Activated naive CD4-positive, alpha-beta T cell treated with anti-CD3 and anti-CD28 coated beads, Interleukin-2, amount 50 U/mL, for 24 hours (primary cell): ENCODE data around the gene RBMS2.
A peak's percentile ranks its signal among the peaks of the same experiment; 100 is the strongest.
"Not testable (repeated sequence)": the region's sequence is repeated elsewhere in the genome, so short reads cannot be mapped to it uniquely, and the experiment has no call there.

Experiments
- H3K27ac Mint-ChIP-seq: one replicate; pipeline ENCODE4 v1.8.0; 2021; ENCODE audit warnings: mild to moderate bottlenecking, mixed read lengths
- H3K27me3 Mint-ChIP-seq: one replicate; pipeline ENCODE4 v1.8.0; 2021; ENCODE audit warnings: mixed read lengths
- H3K36me3 Mint-ChIP-seq: one replicate; pipeline ENCODE4 v1.8.0; 2021; ENCODE audit warnings: mixed read lengths
- H3K4me1 Mint-ChIP-seq: one replicate; pipeline ENCODE4 v1.8.0; 2021; ENCODE audit warnings: mixed read lengths
- H3K4me3 Mint-ChIP-seq: one replicate; pipeline ENCODE4 v1.8.0; 2021; ENCODE audit warnings: mild to moderate bottlenecking, mixed read lengths
- H3K9me3 Mint-ChIP-seq: one replicate; pipeline ENCODE4 v1.8.0; 2021; ENCODE audit warnings: mixed read lengths

RBMS2 gene

DNA sequence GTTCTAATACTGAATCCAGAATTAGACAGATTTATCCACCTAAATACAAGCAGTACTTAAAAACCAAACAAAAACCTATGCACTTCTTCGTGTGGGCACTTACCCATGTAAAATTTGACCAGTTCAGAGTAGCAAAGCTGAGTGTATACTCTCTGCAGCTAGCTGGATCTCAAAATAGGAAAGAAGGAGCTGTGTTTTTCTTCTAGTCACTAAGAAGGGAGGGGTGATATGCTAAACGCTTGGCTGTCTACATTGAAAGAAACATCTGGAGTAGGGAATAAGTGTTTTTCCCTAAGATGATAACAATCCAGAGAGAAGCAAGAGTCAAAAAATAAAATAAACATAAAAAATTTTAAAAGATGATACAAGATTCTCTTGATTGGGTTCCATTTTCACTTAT, 20.0 kb downstream of the RBMS2 start:
- Mint-ChIP-seq H3K27me3 (no peaks in the 10 kb centered on the region), H3K27ac (no peak overlapping the region), H3K9me3 (no peaks in the 10 kb centered on the region), H3K4me3 (no peak overlapping the region), H3K36me3 (no peaks in the 10 kb centered on the region), H3K4me1 (no peaks in the 10 kb centered on the region)

DNA sequence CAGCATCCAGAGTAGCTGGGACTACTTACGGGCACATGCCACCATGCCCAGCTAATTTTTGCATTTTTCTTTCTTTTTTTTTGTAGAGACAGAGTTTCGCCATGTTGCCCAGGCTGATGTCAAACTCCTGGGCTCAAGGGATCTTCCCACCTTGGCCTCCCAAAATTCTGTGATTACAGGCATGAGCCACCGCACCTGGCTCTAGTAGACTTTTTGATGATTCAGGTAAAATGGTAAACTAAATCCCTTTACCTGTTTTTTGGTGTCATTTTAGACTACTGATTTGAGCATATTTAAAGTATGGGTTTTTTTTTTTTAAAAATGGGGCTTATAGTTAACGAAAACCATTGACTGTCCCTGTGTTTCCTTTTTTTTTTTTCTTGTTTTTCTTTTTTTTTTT, 20.5 kb downstream of the RBMS2 start:
- no peak overlapping the region for H3K27ac Mint-ChIP-seq
- H3K27me3 Mint-ChIP-seq, result no peaks in the 10 kb centered on the region

DNA sequence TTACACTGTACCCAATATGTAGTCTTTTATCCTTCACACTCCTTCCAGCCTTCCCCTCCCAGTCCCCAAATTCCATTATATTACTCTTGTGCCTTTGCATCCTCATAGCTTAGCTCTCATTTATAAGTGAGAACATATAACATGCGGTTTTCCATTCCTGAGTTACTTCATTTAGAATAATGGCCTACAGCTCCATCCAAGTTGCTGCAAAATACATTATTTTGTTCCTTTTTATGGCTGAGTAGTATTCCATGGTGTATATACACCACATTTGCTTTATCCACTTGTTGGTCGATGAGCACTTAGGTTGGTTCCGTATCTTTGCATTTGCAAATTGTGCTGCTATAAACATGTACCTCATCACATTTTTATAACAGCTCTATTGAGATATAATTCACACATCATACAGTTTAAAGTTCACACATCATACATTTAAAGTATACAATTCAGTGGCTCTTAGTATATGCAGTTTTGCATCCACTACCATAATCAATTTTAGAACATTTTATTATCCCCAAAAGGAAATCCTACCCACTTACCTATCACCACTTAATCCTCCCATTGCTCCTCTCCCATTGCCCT, 23.5 kb downstream of the RBMS2 start:
- Mint-ChIP-seq H3K27me3 (no peaks in the 10 kb centered on the region), H3K4me3 (no peak overlapping the region), H3K4me1 (no peaks in the 10 kb centered on the region), H3K27ac (no peak overlapping the region), H3K9me3 (no peaks in the 10 kb centered on the region), H3K36me3 (no peaks in the 10 kb centered on the region)

More for the DNA sequence above, 20.5 kb downstream of the RBMS2 start:
- no peak overlapping the region for H3K4me3 Mint-ChIP-seq
- H3K9me3 Mint-ChIP-seq, result no peaks in the 10 kb centered on the region
- no peaks in the 10 kb centered on the region for H3K36me3 Mint-ChIP-seq
- no peaks in the 10 kb centered on the region for H3K4me1 Mint-ChIP-seq

DNA sequence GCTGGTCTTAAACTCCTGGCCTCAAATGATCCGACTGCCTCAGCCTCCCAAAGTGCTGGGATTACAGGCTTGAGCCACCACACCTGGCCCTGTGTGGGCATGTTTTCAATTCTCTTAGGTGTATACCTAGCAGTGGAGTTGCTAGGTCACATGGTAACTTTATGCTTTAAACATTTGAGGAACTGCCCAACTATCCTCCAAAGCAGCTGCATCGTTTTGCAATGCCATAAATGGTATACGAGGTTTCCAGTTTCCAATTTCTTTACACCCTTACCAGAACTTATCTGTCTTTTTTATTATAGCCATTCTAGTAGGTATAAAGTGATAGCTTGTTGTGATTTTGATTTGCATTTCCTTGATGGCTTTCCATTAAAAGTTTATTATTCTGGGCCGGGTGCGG, 25.1 kb downstream of the RBMS2 start:
- no peaks in the 10 kb centered on the region for H3K9me3 Mint-ChIP-seq
- no peaks in the 10 kb centered on the region for H3K4me1 Mint-ChIP-seq
- H3K36me3 Mint-ChIP-seq, result no peaks in the 10 kb centered on the region
- no peak overlapping the region for H3K27ac Mint-ChIP-seq
- no peaks in the 10 kb centered on the region for H3K27me3 Mint-ChIP-seq
- H3K4me3 Mint-ChIP-seq, result no peak overlapping the region

DNA sequence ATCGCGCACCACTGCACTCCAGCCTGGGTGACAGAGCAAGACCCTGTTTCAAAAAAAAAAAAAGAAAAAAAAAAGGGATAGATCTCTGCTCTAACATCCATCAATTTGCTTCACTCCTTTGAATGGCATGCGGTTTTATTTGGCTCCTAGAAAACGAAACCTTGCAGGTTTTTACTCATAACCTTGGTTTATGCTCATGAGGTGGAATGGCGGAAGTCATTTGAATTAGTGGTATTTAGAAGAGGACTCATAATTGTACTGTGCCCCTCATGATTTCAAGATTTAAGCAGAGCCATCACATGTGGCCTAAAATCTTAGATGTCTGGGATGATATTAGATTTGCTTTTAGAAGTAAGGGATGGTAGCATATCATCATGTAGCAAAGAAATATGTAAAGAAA, 29.4 kb downstream of the RBMS2 start:
- H3K36me3 Mint-ChIP-seq, result no peaks in the 10 kb centered on the region
- no peaks in the 10 kb centered on the region for H3K4me1 Mint-ChIP-seq
- no peaks in the 10 kb centered on the region for H3K27me3 Mint-ChIP-seq
- H3K4me3 Mint-ChIP-seq, result no peak overlapping the region
- H3K9me3 Mint-ChIP-seq, result no peaks in the 10 kb centered on the region
- H3K27ac Mint-ChIP-seq, result no peak overlapping the region

DNA sequence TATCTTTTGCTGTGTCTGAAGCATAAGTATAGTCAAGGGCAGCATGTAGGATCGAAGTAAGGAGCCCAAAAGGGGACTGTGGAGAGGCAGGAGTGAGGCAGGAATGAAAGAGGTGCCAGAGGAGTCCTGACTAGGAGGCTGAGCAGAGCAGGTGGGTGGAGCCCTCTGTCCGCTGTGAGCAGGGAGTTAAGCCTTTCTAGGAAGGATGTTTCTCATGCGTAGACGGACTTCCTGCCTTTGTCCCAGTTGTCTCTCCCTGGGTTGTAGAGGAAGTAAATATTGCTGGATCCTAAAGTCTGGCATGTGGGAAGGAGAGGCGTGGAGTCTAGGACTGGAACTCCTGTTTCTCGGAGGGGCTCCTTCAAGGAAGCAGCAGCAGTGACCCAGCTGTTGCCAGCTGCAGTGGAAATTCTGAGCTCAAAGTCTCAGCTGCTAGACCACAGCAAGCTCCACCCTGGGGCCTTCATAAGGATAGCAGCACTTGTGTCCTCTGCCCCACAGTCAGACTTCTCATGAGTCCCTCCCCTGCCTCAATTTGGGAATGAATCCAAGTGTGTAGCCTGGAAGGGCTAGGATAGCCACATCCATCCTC, 44.0 kb downstream of the RBMS2 start:
- no peak overlapping the region for H3K27ac Mint-ChIP-seq
- H3K4me3 Mint-ChIP-seq, result peak overlapping the region; percentile 49
- H3K36me3 Mint-ChIP-seq, result no peaks in the 10 kb centered on the region
- no peaks in the 10 kb centered on the region for H3K27me3 Mint-ChIP-seq
- H3K9me3 Mint-ChIP-seq, result no peaks in the 10 kb centered on the region
- peaks cover 32% of the 10 kb centered on the region for H3K4me1 Mint-ChIP-seq

DNA sequence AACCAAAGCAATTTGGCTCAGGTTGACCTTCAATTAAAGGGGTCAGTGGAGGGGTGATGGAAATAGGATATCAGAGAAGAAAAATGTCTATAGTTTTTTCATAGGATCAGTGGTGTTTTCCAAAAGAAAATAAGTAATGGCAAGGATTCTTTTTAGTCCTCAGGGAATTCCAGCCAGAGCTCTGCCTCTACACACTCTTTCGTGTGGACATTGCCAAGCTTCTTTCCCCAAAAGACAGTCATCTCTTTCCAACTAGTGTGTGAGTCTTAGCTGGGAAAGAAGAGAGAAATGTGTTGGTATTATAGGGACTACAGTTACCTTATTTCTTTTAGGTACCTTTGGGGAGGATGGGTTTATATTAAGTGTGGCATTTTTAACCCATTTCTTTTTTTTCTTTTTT, 46.5 kb downstream of the RBMS2 start:
- H3K4me1 Mint-ChIP-seq, result peaks cover 42% of the 10 kb centered on the region

DNA sequence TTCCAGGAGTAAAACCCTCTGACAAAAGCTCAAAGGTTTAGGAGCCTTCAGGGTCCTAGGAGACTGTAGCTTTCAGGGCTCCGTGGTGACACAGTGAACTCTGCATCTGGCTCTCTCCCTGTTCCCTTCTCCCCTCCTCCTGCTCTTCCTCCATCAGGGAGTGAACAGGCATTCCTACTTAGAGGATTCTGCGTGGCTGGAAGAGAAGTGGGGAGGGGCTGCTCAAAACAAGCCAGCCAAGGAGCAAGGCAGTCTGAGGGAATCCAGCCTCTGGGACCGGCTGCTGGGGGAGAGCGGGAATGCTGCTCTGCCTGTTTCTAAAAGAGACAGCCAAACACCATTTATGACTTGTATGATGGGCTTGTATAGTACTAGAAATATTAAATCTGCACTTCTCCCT, 49.5 kb downstream of the RBMS2 start:
- no peaks in the 10 kb centered on the region for H3K9me3 Mint-ChIP-seq

More for the DNA sequence above, 46.5 kb downstream of the RBMS2 start:
- Mint-ChIP-seq H3K4me3 (no peak overlapping the region), H3K27ac (no peak overlapping the region), H3K27me3 (no peaks in the 10 kb centered on the region), H3K9me3 (no peaks in the 10 kb centered on the region), H3K36me3 (no peaks in the 10 kb centered on the region)

DNA sequence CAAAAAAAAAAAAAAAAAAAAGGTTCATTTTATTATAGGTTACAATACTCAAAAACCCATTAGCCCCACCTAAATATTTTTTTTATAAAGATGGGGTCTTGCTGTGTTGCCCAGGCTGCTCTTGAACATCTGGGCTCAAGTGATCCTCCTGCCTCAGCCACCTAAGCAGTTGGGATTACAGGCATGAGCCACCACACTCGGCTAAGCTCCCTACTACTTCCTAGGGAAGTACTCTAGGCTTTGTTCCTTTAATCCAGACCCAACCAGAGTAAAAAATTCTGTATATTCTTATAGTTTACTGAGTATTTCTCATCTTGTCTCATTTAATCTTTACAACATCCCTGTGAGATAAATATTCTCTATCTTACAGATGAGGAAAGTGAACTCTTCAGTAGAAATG, 50.7 kb downstream of the RBMS2 start:
- H3K36me3 Mint-ChIP-seq, result no peaks in the 10 kb centered on the region
- H3K27me3 Mint-ChIP-seq, result no peaks in the 10 kb centered on the region
- peaks cover 28% of the 10 kb centered on the region for H3K4me1 Mint-ChIP-seq
- no peak overlapping the region for H3K27ac Mint-ChIP-seq
- H3K4me3 Mint-ChIP-seq, result no peak overlapping the region
- no peaks in the 10 kb centered on the region for H3K9me3 Mint-ChIP-seq

More for the DNA sequence above, 49.5 kb downstream of the RBMS2 start:
- Mint-ChIP-seq H3K4me3 (no peak overlapping the region), H3K36me3 (no peaks in the 10 kb centered on the region), H3K27me3 (no peaks in the 10 kb centered on the region), H3K27ac (no peak overlapping the region), H3K4me1 (peaks cover 30% of the 10 kb centered on the region)

DNA sequence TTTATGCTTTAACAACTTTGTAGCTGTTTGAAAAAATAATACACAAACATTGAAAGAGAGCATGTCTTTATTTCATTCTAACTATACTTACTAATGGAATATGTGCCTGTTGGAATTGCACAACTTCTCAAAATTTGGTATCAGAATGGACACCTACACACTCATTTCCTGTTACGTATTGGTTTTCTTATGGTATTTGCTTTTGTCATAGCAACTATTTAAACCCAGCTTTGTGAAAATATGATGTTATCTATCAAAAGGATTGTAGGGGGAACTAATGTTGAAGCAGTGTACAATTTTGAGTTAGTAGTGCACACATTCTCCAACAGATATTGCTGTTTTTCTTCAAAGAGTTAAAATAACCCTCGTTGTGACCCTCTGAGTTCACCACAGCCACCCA, 52.6 kb downstream of the RBMS2 start:
- H3K36me3 Mint-ChIP-seq, result no peaks in the 10 kb centered on the region
- H3K27ac Mint-ChIP-seq, result no peak overlapping the region
- H3K27me3 Mint-ChIP-seq, result no peaks in the 10 kb centered on the region
- peaks cover 22% of the 10 kb centered on the region for H3K4me1 Mint-ChIP-seq
- H3K9me3 Mint-ChIP-seq, result no peaks in the 10 kb centered on the region
- no peak overlapping the region for H3K4me3 Mint-ChIP-seq

DNA sequence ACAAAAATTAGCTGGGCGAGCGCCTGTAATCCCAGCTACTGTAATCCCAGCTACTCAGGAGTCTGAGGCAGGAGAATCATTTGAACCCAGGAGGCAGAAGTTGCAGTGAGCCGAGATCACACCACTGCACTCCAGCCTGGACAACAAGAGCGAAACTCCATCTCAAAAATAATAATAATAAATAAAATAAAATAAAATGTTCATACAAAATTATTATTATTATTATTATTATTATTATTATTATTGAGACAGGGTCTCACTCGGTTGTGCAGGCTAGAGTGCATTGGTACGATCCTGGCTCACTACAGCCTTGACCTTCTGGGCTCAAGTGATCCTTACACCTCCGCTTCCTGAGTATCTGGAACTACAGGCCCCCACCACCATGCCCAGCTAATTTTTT, 55.6 kb downstream of the RBMS2 start:
- not testable (repeated sequence) for H3K9me3 Mint-ChIP-seq, H3K36me3 Mint-ChIP-seq, H3K27me3 Mint-ChIP-seq, H3K4me3 Mint-ChIP-seq, H3K27ac Mint-ChIP-seq
- peaks cover 14% of the 10 kb centered on the region for H3K4me1 Mint-ChIP-seq

DNA sequence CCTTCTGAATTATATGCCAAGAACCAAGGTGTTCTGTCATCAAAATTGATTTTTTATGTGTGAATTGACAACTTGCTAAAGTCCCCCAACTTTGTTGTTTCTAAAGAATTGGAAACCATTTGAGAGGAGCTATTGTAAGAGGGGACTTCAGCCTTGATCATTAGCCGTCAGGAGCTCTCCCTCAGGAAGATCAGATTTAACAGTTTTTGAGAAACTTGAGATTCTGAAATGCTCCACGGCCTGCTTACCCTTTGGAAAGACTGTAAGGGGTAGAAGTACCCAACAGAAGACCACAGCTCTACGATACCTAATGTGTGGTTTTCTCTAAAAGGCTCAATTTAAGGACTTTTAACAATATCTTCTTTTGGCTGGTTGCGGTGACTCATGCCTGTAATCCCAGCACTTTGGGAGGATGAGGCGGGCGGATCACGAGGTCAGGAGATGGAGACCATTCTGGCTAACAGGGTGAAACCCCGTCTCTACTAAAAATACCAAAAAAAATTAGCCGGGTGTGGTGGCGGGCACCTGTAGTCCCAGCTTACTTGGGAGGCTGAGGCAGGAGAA, 57.4 kb downstream of the RBMS2 start:
- no peaks in the 10 kb centered on the region for H3K27me3 Mint-ChIP-seq
- H3K27ac Mint-ChIP-seq, result no peak overlapping the region
- H3K36me3 Mint-ChIP-seq, result no peaks in the 10 kb centered on the region
- H3K4me1 Mint-ChIP-seq, result peaks cover 15% of the 10 kb centered on the region
- H3K4me3 Mint-ChIP-seq, result no peak overlapping the region
- H3K9me3 Mint-ChIP-seq, result no peaks in the 10 kb centered on the region

DNA sequence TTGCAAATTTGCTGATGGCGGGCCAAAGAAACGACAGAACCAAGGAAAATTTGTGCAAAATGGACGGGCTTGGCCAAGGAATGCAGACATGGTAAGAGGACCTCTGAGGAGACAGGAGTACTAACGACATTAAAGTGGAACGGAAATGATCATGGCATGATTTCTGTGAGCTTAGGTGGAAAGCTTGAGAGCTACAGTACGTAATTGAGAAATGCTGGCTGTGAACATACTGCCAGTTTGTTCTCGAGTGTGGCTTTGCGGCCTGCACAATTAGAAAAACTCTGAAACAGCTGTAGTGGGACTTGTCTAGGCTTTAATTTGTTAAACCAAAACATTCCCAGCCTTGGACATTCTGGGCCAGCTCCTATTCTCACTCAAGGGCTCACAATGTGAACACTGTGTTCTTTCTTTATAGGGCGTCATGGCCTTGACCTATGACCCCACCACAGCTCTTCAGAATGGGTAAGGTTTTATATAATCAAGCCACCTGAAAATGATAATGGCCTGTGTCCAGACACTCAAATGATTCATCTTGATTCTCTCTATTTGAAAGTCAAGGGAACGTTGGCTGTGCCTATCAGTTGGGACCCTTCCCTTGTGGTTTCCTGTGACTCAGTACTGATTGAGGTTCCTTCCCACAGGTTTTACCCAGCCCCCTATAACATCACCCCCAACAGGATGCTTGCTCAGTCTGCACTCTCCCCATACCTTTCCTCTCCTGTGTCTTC, 60.0 kb downstream of the RBMS2 start:
- no peak overlapping the region for H3K4me3 Mint-ChIP-seq
- H3K27ac Mint-ChIP-seq, result peak overlapping the region; percentile 71
- no peaks in the 10 kb centered on the region for H3K36me3 Mint-ChIP-seq
- peaks cover 15% of the 10 kb centered on the region for H3K4me1 Mint-ChIP-seq
- H3K27me3 Mint-ChIP-seq, result no peaks in the 10 kb centered on the region
- no peaks in the 10 kb centered on the region for H3K9me3 Mint-ChIP-seq

DNA sequence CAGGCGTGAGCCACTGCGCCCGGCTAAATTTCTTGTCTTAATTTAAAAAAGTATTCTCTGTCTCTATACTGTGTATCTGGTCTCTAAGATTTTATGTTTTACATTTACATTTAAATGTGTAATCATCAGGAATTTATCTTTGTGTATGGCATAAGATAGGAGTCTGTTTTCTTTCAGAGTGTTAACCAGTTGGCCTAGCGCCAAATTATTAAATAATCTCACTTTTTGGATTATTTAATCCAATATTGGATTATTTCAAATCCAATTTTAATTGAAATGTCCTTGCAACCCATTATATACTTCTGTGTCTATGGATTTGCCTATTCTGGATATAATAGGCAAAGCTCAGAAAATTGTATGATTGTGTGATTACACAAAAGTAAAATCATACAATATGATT, 63.5 kb downstream of the RBMS2 start:
- Mint-ChIP-seq H3K36me3 (peaks cover 2% of the 10 kb centered on the region), H3K9me3 (no peaks in the 10 kb centered on the region), H3K4me3 (no peak overlapping the region), H3K27me3 (no peaks in the 10 kb centered on the region), H3K27ac (no peak overlapping the region), H3K4me1 (peaks cover 15% of the 10 kb centered on the region)

DNA sequence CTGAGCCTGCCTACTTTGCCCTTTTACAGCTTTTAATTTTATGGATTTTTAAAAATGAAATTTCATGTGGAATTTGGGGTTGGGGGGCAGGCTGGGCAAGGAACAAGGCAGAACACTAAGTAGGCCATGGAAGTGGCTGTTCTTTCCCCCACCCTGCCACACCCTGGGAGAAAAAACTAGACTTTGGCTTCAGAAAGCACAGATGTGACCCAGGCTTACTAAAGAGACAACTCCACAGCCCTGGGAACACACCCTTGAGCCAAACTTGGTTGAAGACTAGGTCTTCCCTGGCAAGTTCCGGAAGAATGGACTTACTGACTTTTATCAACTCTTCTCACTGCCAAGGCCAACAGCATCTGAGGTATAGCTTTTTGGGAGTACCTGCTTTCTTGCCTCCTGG, 68.2 kb downstream of the RBMS2 start:
- Mint-ChIP-seq H3K4me1 (peaks cover 3% of the 10 kb centered on the region), H3K27me3 (no peaks in the 10 kb centered on the region), H3K27ac (no peak overlapping the region), H3K4me3 (no peak overlapping the region), H3K36me3 (peaks cover 2% of the 10 kb centered on the region), H3K9me3 (no peaks in the 10 kb centered on the region)

DNA sequence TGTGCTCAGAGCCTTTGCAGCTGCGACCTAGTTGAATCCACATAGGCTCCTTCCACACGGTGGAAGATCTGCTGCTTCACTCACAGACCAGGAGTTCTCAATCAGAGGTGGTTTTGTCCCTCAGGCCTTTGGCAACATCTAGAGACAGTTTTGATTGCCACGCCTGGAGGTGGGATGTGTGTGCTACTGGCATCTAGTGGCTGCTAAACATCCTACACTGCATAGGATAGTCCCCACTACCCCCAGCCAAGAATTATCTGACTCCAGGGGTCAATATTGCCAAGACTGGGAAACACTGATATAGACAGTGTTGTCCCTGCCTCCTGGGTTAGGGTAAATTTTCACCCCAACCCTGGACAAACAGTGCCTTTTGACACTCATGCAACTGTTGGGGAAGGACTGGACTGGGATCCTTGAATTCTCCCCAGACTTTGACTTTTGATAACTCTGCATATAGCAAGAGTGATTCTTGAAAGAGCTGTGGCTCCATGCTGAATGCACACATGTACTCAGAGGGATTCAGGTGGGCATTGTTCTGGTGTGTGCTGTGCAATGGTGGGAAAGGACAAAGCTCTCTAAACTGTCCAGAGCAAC, 68.7 kb downstream of the RBMS2 start:
- Mint-ChIP-seq H3K4me1 (peaks cover 3% of the 10 kb centered on the region), H3K27me3 (no peaks in the 10 kb centered on the region), H3K36me3 (peaks cover 2% of the 10 kb centered on the region), H3K4me3 (no peak overlapping the region), H3K9me3 (no peaks in the 10 kb centered on the region), H3K27ac (no peak overlapping the region)
